Astrocyte (in vitro differentiated cells and primary cell): ENCODE measurements around the gene CACNA1A.
"Not testable (repeated sequence)": the region's sequence is repeated elsewhere in the genome, so short reads cannot be mapped to it uniquely, and the experiment has no call there.

ENCODE experiments used
- EZH2 ChIP-seq: IDR thresholded peaks from 2 replicates; pipeline ENCODE4 v1.6.1; 2012; ENCODE audit warnings: mild to moderate bottlenecking, low read length, inconsistent platforms; ENCODE audit not compliant: insufficient read depth
- TF ChIP-seq, protein P1 (sequence below): IDR thresholded peaks from 2 replicates; pipeline ENCODE4 v1.5.1; 2011; ENCODE audit warnings: low read depth, mild to moderate bottlenecking, inconsistent platforms, low read length, moderate library complexity; ENCODE audit not compliant: insufficient read depth

GRCh38 chr19:13185763-13186657, 320.3 kb downstream of the CACNA1A start:
- TF ChIP-seq, protein P1, sequence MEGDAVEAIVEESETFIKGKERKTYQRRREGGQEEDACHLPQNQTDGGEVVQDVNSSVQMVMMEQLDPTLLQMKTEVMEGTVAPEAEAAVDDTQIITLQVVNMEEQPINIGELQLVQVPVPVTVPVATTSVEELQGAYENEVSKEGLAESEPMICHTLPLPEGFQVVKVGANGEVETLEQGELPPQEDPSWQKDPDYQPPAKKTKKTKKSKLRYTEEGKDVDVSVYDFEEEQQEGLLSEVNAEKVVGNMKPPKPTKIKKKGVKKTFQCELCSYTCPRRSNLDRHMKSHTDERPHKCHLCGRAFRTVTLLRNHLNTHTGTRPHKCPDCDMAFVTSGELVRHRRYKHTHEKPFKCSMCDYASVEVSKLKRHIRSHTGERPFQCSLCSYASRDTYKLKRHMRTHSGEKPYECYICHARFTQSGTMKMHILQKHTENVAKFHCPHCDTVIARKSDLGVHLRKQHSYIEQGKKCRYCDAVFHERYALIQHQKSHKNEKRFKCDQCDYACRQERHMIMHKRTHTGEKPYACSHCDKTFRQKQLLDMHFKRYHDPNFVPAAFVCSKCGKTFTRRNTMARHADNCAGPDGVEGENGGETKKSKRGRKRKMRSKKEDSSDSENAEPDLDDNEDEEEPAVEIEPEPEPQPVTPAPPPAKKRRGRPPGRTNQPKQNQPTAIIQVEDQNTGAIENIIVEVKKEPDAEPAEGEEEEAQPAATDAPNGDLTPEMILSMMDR: not testable (repeated sequence)
- TF ChIP-seq EZH2: not testable (repeated sequence)
